Stimulated activated memory B cell treated with anti-CD40 and anti-IgM and Interleukin-4, amounts not matched to agents 10 μg/mL and 1 μg/mL and 100 μg/mL, for 72 hours (primary cell): ENCODE measurements around the gene FRY.

Experiments used
- ATAC-seq: fragments of 150-1000 bp; cut with Tn5 transposase; 2 replicates; pipeline ENCODE4 v1.10.0; 2021
- H3K27ac Mint-ChIP-seq: one replicate; pipeline ENCODE4 v1.8.0; 2022; ENCODE audit warnings: mild to moderate bottlenecking, mixed read lengths
- H3K27me3 Mint-ChIP-seq: one replicate; pipeline ENCODE4 v1.8.0; 2022; ENCODE audit warnings: mixed read lengths
- H3K36me3 Mint-ChIP-seq: one replicate; pipeline ENCODE4 v1.8.0; 2022; ENCODE audit warnings: mixed read lengths
- H3K4me1 Mint-ChIP-seq: one replicate; pipeline ENCODE4 v1.8.0; 2022; ENCODE audit warnings: mixed read lengths
- H3K4me3 Mint-ChIP-seq: one replicate; pipeline ENCODE4 v1.8.0; 2022; ENCODE audit warnings: mild to moderate bottlenecking, moderate library complexity, mixed read lengths
- H3K9me3 Mint-ChIP-seq: one replicate; pipeline ENCODE4 v1.8.0; 2022; ENCODE audit warnings: mixed read lengths

FRY gene

GRCh38 chr13:32073180-32073864 lies 41.7 kb downstream of the FRY start:
- H3K27me3 Mint-ChIP-seq, result peaks cover 17% of the 10 kb centered on the region
- peaks cover 4% of the 10 kb centered on the region for H3K9me3 Mint-ChIP-seq
- H3K36me3 Mint-ChIP-seq, result no peaks in the 10 kb centered on the region
- H3K27ac Mint-ChIP-seq, result no peak overlapping the region
- H3K4me1 Mint-ChIP-seq, result no peaks in the 10 kb centered on the region
- ATAC-seq, result no peak
- no peak overlapping the region for H3K4me3 Mint-ChIP-seq

GRCh38 chr13:32075170-32075851 lies 43.7 kb downstream of the FRY start:
- ATAC-seq, result no peak
- Mint-ChIP-seq H3K27ac (no peak overlapping the region), H3K36me3 (no peaks in the 10 kb centered on the region), H3K4me1 (no peaks in the 10 kb centered on the region), H3K27me3 (peaks cover 17% of the 10 kb centered on the region), H3K4me3 (no peak overlapping the region), H3K9me3 (peaks cover 4% of the 10 kb centered on the region)

GRCh38 chr13:32079587-32079986 lies 48.0 kb downstream of the FRY start:
- ATAC-seq, result no peak
- no peak overlapping the region for H3K27ac Mint-ChIP-seq
- no peaks in the 10 kb centered on the region for H3K4me1 Mint-ChIP-seq
- no peak overlapping the region for H3K4me3 Mint-ChIP-seq
- no peaks in the 10 kb centered on the region for H3K27me3 Mint-ChIP-seq
- H3K36me3 Mint-ChIP-seq, result no peaks in the 10 kb centered on the region
- H3K9me3 Mint-ChIP-seq, result no peaks in the 10 kb centered on the region

GRCh38 chr13:32080328-32080744 lies 48.8 kb downstream of the FRY start:
- Mint-ChIP-seq H3K36me3 (no peaks in the 10 kb centered on the region), H3K4me1 (no peaks in the 10 kb centered on the region), H3K4me3 (no peak overlapping the region), H3K27me3 (no peaks in the 10 kb centered on the region), H3K27ac (no peak overlapping the region), H3K9me3 (no peaks in the 10 kb centered on the region)
- ATAC-seq, result peak; percentile 50

GRCh38 chr13:32081591-32081990 lies 50.0 kb downstream of the FRY start:
- H3K9me3 Mint-ChIP-seq, result no peaks in the 10 kb centered on the region
- no peak for ATAC-seq

GRCh38 chr13:32086366-32086765 lies 54.8 kb downstream of the FRY start:
- Mint-ChIP-seq H3K36me3 (no peaks in the 10 kb centered on the region), H3K27me3 (no peaks in the 10 kb centered on the region), H3K4me3 (no peak overlapping the region), H3K9me3 (peaks cover 3% of the 10 kb centered on the region), H3K27ac (no peak overlapping the region), H3K4me1 (no peaks in the 10 kb centered on the region)
- no peak for ATAC-seq

More at GRCh38 chr13:32081591-32081990, 50.0 kb downstream of the FRY start:
- H3K27me3 Mint-ChIP-seq, result no peaks in the 10 kb centered on the region
- no peaks in the 10 kb centered on the region for H3K36me3 Mint-ChIP-seq
- H3K4me1 Mint-ChIP-seq, result no peaks in the 10 kb centered on the region
- H3K27ac Mint-ChIP-seq, result no peak overlapping the region
- H3K4me3 Mint-ChIP-seq, result no peak overlapping the region

GRCh38 chr13:32086791-32087441 lies 55.3 kb downstream of the FRY start:
- H3K27ac Mint-ChIP-seq, result no peak overlapping the region
- ATAC-seq, result no peak
- no peaks in the 10 kb centered on the region for H3K36me3 Mint-ChIP-seq
- no peaks in the 10 kb centered on the region for H3K27me3 Mint-ChIP-seq
- H3K4me3 Mint-ChIP-seq, result no peak overlapping the region
- peaks cover 3% of the 10 kb centered on the region for H3K9me3 Mint-ChIP-seq
- H3K4me1 Mint-ChIP-seq, result no peaks in the 10 kb centered on the region

- H3K4me1 Mint-ChIP-seq, result no peaks in the 10 kb centered on the region
- no peak overlapping the region for H3K27ac Mint-ChIP-seq
- no peak overlapping the region for H3K4me3 Mint-ChIP-seq
- peaks cover 3% of the 10 kb centered on the region for H3K9me3 Mint-ChIP-seq
- no peaks in the 10 kb centered on the region for H3K36me3 Mint-ChIP-seq
- ATAC-seq, result no peak
- no peaks in the 10 kb centered on the region for H3K27me3 Mint-ChIP-seq
Measured at GRCh38 chr13:32087955-32088747, 56.6 kb downstream of the FRY start.

GRCh38 chr13:32092496-32092895 lies 60.9 kb downstream of the FRY start:
- Mint-ChIP-seq H3K36me3 (no peaks in the 10 kb centered on the region), H3K4me3 (no peak overlapping the region), H3K27ac (no peak overlapping the region), H3K27me3 (peaks cover 10% of the 10 kb centered on the region), H3K4me1 (no peaks in the 10 kb centered on the region), H3K9me3 (peaks cover 6% of the 10 kb centered on the region)
- no peak for ATAC-seq

- Mint-ChIP-seq H3K27ac (no peak overlapping the region), H3K36me3 (no peaks in the 10 kb centered on the region), H3K4me1 (no peaks in the 10 kb centered on the region), H3K4me3 (no peak overlapping the region), H3K9me3 (peaks cover 6% of the 10 kb centered on the region), H3K27me3 (peaks cover 10% of the 10 kb centered on the region)
- no peak for ATAC-seq
Measured at GRCh38 chr13:32093006-32093405, 61.4 kb downstream of the FRY start.

- Mint-ChIP-seq H3K4me1 (no peaks in the 10 kb centered on the region), H3K36me3 (no peaks in the 10 kb centered on the region), H3K27ac (no peak overlapping the region), H3K9me3 (peaks cover 3% of the 10 kb centered on the region), H3K4me3 (no peak overlapping the region), H3K27me3 (peaks cover 10% of the 10 kb centered on the region)
- no peak for ATAC-seq
Measured at GRCh38 chr13:32098272-32098671, 66.7 kb downstream of the FRY start.

- Mint-ChIP-seq H3K27ac (no peak overlapping the region), H3K4me1 (peaks cover 2% of the 10 kb centered on the region), H3K4me3 (no peak overlapping the region), H3K36me3 (no peaks in the 10 kb centered on the region), H3K27me3 (no peaks in the 10 kb centered on the region), H3K9me3 (no peaks in the 10 kb centered on the region)
- ATAC-seq, result no peak
Measured at GRCh38 chr13:32105653-32106313, 74.2 kb downstream of the FRY start.

GRCh38 chr13:32107474-32107873 lies 75.9 kb downstream of the FRY start:
- no peak for ATAC-seq
- Mint-ChIP-seq H3K9me3 (no peaks in the 10 kb centered on the region), H3K4me3 (no peak overlapping the region), H3K27me3 (no peaks in the 10 kb centered on the region), H3K4me1 (peaks cover 7% of the 10 kb centered on the region), H3K27ac (no peak overlapping the region), H3K36me3 (no peaks in the 10 kb centered on the region)

- H3K27ac Mint-ChIP-seq, result no peak overlapping the region
- ATAC-seq, result no peak
- H3K27me3 Mint-ChIP-seq, result no peaks in the 10 kb centered on the region
- no peak overlapping the region for H3K4me3 Mint-ChIP-seq
- H3K36me3 Mint-ChIP-seq, result no peaks in the 10 kb centered on the region
- peaks cover 7% of the 10 kb centered on the region for H3K4me1 Mint-ChIP-seq
- H3K9me3 Mint-ChIP-seq, result no peaks in the 10 kb centered on the region
Measured at GRCh38 chr13:32107973-32108372, 76.4 kb downstream of the FRY start.

GRCh38 chr13:32113532-32113931 lies 82.0 kb downstream of the FRY start:
- H3K9me3 Mint-ChIP-seq, result no peaks in the 10 kb centered on the region
- no peak overlapping the region for H3K4me3 Mint-ChIP-seq
- H3K27me3 Mint-ChIP-seq, result no peaks in the 10 kb centered on the region
- no peak for ATAC-seq
- no peak overlapping the region for H3K27ac Mint-ChIP-seq
- no peaks in the 10 kb centered on the region for H3K36me3 Mint-ChIP-seq
- peaks cover 18% of the 10 kb centered on the region for H3K4me1 Mint-ChIP-seq
